A673 (cell line): ENCODE data around the gene CD226. TPM values are rescaled to one million over a fixed set of nuclear protein-coding genes. Genes with fewer than 3 reads are reported as not detected.

Experiments
- BruUV-seq: library from RNA; stranded (reverse); fragments of 400-500 nt; replicated peaks from 2 replicates; lab custom pipeline; 2021; lab: Mats Ljungman, UMichigan
- CTCF ChIA-PET: fragments of 300-600 bp; sonication (Branson Sonifier 250); formaldehyde crosslinking; loops from one replicate; lab custom pipeline; 2022; ENCODE audit warnings: antibody characterized with exemption; lab: Charles Lee
- POLR2A ChIA-PET: fragments of 300-600 bp; sonication (Branson Sonifier 250); formaldehyde crosslinking; loops from one replicate; lab custom pipeline; 2022; ENCODE audit warnings: antibody characterized with exemption; ENCODE audit not compliant: low non-redundant PET; lab: Charles Lee
- DNase-seq: peaks from one replicate; pipeline ENCODE4 v3.0.0-alpha.2; 2015; ENCODE audit warnings: low spot score
- H3K27ac ChIP-seq: fragments of 200-600 bp; sonication (generic); 2 replicates; pipeline ENCODE4 v1.5.1; 2016; ENCODE audit warnings: mixed run types, low read depth, mild to moderate bottlenecking, mixed read lengths, antibody characterized with exemption, low read length; ENCODE audit not compliant: poor library complexity, severe bottlenecking
- H3K27me3 ChIP-seq: fragments of 200-600 bp; sonication (generic); replicated peaks from 2 replicates; pipeline ENCODE4 v1.6.1; 2017; ENCODE audit warnings: mixed run types, low read depth, mild to moderate bottlenecking, mixed read lengths, antibody characterized with exemption, low read length; ENCODE audit not compliant: insufficient read depth, poor library complexity
- H3K36me3 ChIP-seq: fragments of 200-600 bp; sonication (generic); 2 replicates; pipeline ENCODE4 v1.6.1; 2016; ENCODE audit warnings: mixed run types, mild to moderate bottlenecking, mixed read lengths, antibody characterized with exemption, low read length; ENCODE audit not compliant: insufficient read depth, poor library complexity, severe bottlenecking
- H3K4me1 ChIP-seq: fragments of 200-600 bp; sonication (generic); 2 replicates; pipeline ENCODE4 v1.6.1; 2017; ENCODE audit warnings: mixed run types, mild to moderate bottlenecking, mixed read lengths, antibody characterized with exemption, low read length; ENCODE audit not compliant: insufficient read depth, poor library complexity, severe bottlenecking
- H3K4me3 ChIP-seq: fragments of 200-600 bp; sonication (generic); 2 replicates; pipeline ENCODE4 v1.5.1; 2016; ENCODE audit warnings: low read depth, mixed run types, mild to moderate bottlenecking, mixed read lengths, low read length; ENCODE audit not compliant: poor library complexity, severe bottlenecking
- H3K9me3 ChIP-seq: fragments of 200-600 bp; sonication (generic); 2 replicates; pipeline ENCODE4 v1.6.1; 2016; ENCODE audit warnings: mixed run types, low read depth, mild to moderate bottlenecking, mixed read lengths, antibody characterized with exemption, low read length; ENCODE audit not compliant: poor library complexity, severe bottlenecking
- EZH2 ChIP-seq: fragments of 200-600 bp; sonication (generic); IDR thresholded peaks from 2 replicates; pipeline ENCODE4 v1.6.1; 2017; ENCODE audit warnings: borderline replicate concordance, low read depth, mild to moderate bottlenecking, mixed read lengths, antibody characterized with exemption, low read length; ENCODE audit not compliant: poor library complexity, severe bottlenecking
- intact Hi-C: fragments of 100-400 bp; cut with micrococcal nuclease; formaldehyde crosslinking; loops from one replicate; pipeline ENCODE4 v1.10.0; 2022; ENCODE audit not compliant: unreplicated experiment
- total RNA-seq: library from RNA; stranded (reverse); gene quantifications from 2 replicates; pipeline ENCODE4 v1.2.3, GENCODE V29; 2021
- TF ChIP-seq, protein P1 (sequence below): fragments of 300-800, 200-600 bp; sonication (generic); conservative IDR thresholded peaks from 2 replicates; pipeline ENCODE4 v1.5.1; 2017; ENCODE audit warnings: low read depth, mild to moderate bottlenecking, antibody characterized with exemption, low read length, moderate library complexity, mixed read lengths

CD226 gene
- total RNA-seq, 1 experiment from 2014 or later: 0.71 TPM

DNA sequence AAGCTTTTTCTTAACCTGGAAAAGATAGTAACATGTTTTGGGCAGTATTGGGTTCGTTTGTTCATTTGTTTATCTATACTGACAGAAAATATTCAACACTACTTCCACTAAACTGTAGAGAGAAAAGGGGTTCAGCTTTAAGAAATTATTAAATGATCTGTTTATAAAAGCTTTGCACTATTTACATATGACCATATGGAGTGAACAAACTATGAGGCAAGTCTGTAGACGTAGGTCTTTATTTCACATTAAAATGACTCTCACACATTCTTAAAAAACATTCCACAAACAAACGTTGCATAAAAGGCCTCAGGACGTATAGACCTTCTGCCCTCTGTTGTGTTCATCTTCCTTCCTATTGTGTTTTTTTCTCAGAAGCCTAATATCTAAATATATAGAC lies 94.6 kb downstream of the CD226 start:
- Histone ChIP-seq H3K4me3 (no peak overlapping the region), H3K4me1 (no peaks in the 10 kb centered on the region), H3K27ac (no peak overlapping the region), H3K36me3 (no peaks in the 10 kb centered on the region), H3K27me3 (no peaks in the 10 kb centered on the region), H3K9me3 (no peaks in the 10 kb centered on the region)
- no TSS peak for BruUV-seq
- CTCF ChIA-PET: no interaction called here
- DNase-seq: no peak
- POLR2A ChIA-PET: no interaction called here
- intact Hi-C loops: no loop called here
- TF ChIP-seq, protein P1, sequence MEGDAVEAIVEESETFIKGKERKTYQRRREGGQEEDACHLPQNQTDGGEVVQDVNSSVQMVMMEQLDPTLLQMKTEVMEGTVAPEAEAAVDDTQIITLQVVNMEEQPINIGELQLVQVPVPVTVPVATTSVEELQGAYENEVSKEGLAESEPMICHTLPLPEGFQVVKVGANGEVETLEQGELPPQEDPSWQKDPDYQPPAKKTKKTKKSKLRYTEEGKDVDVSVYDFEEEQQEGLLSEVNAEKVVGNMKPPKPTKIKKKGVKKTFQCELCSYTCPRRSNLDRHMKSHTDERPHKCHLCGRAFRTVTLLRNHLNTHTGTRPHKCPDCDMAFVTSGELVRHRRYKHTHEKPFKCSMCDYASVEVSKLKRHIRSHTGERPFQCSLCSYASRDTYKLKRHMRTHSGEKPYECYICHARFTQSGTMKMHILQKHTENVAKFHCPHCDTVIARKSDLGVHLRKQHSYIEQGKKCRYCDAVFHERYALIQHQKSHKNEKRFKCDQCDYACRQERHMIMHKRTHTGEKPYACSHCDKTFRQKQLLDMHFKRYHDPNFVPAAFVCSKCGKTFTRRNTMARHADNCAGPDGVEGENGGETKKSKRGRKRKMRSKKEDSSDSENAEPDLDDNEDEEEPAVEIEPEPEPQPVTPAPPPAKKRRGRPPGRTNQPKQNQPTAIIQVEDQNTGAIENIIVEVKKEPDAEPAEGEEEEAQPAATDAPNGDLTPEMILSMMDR: no peak
- TF ChIP-seq EZH2: no peak

DNA sequence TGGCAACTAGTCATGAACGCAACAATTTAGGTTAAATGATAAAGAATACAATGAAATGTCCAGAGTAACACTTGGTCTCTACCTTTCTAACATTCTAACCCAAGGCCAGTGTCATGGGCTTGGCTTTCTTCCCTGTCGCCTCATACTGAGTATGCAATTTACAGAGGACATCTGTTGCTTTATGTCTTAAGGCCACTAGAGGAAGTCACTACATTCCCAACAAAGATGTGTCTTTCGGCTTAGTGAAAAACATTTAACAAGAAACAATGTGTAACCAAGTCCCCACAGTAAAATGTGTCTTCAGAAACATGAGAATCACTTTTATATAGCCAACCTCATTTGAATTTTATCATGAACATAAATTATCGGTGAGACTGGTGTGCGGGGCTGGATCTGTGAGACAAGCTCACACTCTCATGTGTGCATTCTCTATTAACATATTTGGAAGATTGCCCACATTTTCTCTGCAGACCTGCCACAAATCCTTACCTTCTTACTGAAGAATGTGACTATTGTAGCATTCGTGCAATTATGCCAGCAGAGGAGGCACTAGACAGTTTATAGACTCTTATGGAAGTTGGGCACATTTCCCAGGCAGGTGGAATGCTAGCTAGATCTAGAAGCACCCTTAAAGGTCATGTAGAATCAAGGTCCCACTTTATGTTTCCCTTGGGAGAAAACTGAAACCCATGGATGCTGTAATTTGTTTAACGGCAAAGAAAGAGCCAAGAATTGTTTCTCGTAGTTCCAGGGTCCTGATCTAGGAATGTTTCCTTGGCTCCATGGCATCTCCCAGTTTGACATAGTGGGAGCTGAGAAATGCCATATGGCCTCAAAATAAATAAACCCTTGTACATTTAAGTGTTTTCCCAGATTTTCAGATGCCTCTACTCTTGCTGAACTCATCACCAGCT lies 101.8 kb downstream of the CD226 start:
- Histone ChIP-seq H3K27ac (no peak overlapping the region), H3K27me3 (no peaks in the 10 kb centered on the region), H3K9me3 (no peaks in the 10 kb centered on the region), H3K36me3 (no peaks in the 10 kb centered on the region), H3K4me3 (no peak overlapping the region), H3K4me1 (peaks cover 15% of the 10 kb centered on the region)
- intact Hi-C loops: loop anchor here (5.0 kb wide), 1 partner anchor 231 kb away; no protein-coding TSS in a partner anchor
- ChIA-PET CTCF (no interaction called here), POLR2A (no interaction called here)
- BruUV-seq: no TSS peak
- no peak for TF ChIP-seq EZH2
- TF ChIP-seq, protein P1: peak; percentile 47; the same call in 1 of the 2 replicates
- peak; percentile 62 for DNase-seq

DNA sequence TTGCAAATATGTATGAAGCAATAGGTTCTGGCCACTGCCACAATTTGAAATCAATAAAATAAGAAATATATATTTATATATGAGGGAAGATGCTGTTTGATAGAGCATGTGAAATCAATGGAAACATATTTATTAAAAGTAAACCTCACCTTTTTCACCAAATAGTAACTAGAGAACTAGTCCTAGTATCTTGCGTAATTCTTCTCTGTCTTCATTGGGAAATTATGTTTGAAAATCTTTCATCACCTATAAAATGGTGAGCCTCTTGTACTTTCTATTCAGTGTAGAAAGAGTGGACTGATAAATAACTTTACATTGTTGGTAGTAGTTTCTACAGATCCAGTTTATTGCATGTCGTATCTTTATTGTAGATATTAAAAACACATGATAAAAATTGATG lies 103.0 kb downstream of the CD226 start:
- no peak for DNase-seq
- Histone ChIP-seq H3K27me3 (no peaks in the 10 kb centered on the region), H3K27ac (no peak overlapping the region), H3K4me3 (no peak overlapping the region), H3K36me3 (no peaks in the 10 kb centered on the region), H3K4me1 (peaks cover 15% of the 10 kb centered on the region), H3K9me3 (no peaks in the 10 kb centered on the region)
- TF ChIP-seq EZH2: no peak
- TF ChIP-seq, protein P1: no peak
- ChIA-PET CTCF (interaction anchor here (0.6 kb wide), 1 partner anchor 114 kb away, joined by 8 read pairs; no protein-coding TSS in a partner anchor), POLR2A (no interaction called here)
- intact Hi-C loops: loop anchor here (5.0 kb wide), 1 partner anchor 233 kb away; no protein-coding TSS in a partner anchor
- no TSS peak for BruUV-seq
